ENCODE data around the gene DIPK1C. TPM values are rescaled to one million over a fixed set of nuclear protein-coding genes. Genes with fewer than 3 reads are reported as not detected.

DIPK1C gene
- total RNA-seq, 1 donor from 2014 or later, result 0.36 TPM

- Mint-ChIP-seq H3K27ac (no peak overlapping the region), H3K4me3 (no peak overlapping the region), H3K9me3 (no peaks in the 10 kb centered on the region), H3K4me1 (ENCODE audit: unreplicated experiment) (peaks cover 33% of the 10 kb centered on the region), H3K27me3 (peaks cover 21% of the 10 kb centered on the region), H3K36me3 (no peaks in the 10 kb centered on the region)
- DNase-seq (ENCODE audit: extremely low spot score, unreplicated experiment), result no peak
- TF ChIP-seq, protein P1, sequence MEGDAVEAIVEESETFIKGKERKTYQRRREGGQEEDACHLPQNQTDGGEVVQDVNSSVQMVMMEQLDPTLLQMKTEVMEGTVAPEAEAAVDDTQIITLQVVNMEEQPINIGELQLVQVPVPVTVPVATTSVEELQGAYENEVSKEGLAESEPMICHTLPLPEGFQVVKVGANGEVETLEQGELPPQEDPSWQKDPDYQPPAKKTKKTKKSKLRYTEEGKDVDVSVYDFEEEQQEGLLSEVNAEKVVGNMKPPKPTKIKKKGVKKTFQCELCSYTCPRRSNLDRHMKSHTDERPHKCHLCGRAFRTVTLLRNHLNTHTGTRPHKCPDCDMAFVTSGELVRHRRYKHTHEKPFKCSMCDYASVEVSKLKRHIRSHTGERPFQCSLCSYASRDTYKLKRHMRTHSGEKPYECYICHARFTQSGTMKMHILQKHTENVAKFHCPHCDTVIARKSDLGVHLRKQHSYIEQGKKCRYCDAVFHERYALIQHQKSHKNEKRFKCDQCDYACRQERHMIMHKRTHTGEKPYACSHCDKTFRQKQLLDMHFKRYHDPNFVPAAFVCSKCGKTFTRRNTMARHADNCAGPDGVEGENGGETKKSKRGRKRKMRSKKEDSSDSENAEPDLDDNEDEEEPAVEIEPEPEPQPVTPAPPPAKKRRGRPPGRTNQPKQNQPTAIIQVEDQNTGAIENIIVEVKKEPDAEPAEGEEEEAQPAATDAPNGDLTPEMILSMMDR (conservative IDR thresholded peaks at IDR 0.05), result no peak
These were observed 43.3 kb downstream of the DIPK1C start for GRCh38 chr18:74413836-74414235.

DNA sequence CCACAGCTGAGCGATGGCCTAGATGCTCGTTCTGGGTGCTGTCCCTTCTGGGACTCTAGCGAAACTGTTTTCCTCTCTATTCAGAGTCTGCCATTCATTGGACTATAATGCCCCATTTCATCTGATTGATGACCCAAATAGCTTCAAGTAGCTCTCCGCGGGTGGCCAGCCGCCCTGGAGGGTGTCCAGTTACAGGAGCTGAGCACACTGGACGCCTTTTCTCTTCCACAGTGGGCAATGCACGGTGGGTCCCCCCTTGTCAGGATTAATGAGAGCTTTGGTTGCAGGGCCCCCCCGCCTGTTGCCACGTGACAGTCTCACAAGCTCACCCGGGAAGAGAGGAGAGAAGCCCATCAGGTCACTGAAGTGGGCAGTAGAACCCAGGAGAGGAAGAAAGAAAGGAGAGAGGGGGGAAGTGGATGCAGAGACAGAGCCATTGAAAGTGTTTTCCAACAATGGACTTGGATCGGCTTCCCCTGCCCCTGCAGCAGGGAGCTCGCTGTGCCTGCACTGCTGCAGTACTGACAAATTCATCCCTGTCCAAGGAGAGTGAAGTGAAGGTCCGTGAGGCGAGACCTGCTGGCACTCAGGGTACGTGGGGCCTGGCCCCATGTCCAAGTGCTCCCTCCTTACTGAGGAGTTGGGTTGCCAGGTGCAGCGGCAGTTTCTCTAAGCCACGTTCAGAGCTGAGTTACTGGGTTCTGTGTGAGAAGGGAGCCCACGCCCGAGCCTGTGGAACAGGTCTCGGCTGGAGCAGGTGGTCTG is 44.8 kb downstream of the DIPK1C start:
- TF ChIP-seq, protein P1 (conservative IDR thresholded peaks at IDR 0.05), result no peak
- no peaks in the 10 kb centered on the region for H3K9me3 Mint-ChIP-seq
- peak overlapping the region; percentile 25 for H3K27ac Mint-ChIP-seq
- H3K4me3 Mint-ChIP-seq, result peak overlapping the region; percentile 54
- peaks cover 28% of the 10 kb centered on the region for H3K4me1 Mint-ChIP-seq (ENCODE audit: unreplicated experiment)
- no peak for DNase-seq (ENCODE audit: extremely low spot score, unreplicated experiment)
- peaks cover 21% of the 10 kb centered on the region for H3K27me3 Mint-ChIP-seq
- H3K36me3 Mint-ChIP-seq, result no peaks in the 10 kb centered on the region

- peaks cover 18% of the 10 kb centered on the region for H3K27me3 Mint-ChIP-seq
- TF ChIP-seq, protein P1 (conservative IDR thresholded peaks at IDR 0.05), result no peak
- H3K27ac Mint-ChIP-seq, result no peak overlapping the region
- H3K4me3 Mint-ChIP-seq, result no peak overlapping the region
- no peaks in the 10 kb centered on the region for H3K36me3 Mint-ChIP-seq
- no peaks in the 10 kb centered on the region for H3K9me3 Mint-ChIP-seq
- H3K4me1 Mint-ChIP-seq (ENCODE audit: unreplicated experiment), result peaks cover 20% of the 10 kb centered on the region
- no peak for DNase-seq (ENCODE audit: extremely low spot score, unreplicated experiment)
These were observed 45.6 kb downstream of the DIPK1C start for GRCh38 chr18:74411475-74411874.

GRCh38 chr18:74410441-74410992 is 46.6 kb downstream of the DIPK1C start:
- Mint-ChIP-seq H3K27ac (no peak overlapping the region), H3K9me3 (no peaks in the 10 kb centered on the region), H3K4me3 (no peak overlapping the region), H3K27me3 (peaks cover 18% of the 10 kb centered on the region), H3K4me1 (ENCODE audit: unreplicated experiment) (peaks cover 19% of the 10 kb centered on the region), H3K36me3 (no peaks in the 10 kb centered on the region)
- TF ChIP-seq, protein P1 (conservative IDR thresholded peaks at IDR 0.05), result no peak
- DNase-seq (ENCODE audit: extremely low spot score, unreplicated experiment), result no peak

GRCh38 chr18:74407888-74408287 is 49.2 kb downstream of the DIPK1C start:
- Mint-ChIP-seq H3K9me3 (no peaks in the 10 kb centered on the region), H3K27me3 (peaks cover 18% of the 10 kb centered on the region), H3K27ac (no peak overlapping the region), H3K36me3 (no peaks in the 10 kb centered on the region), H3K4me1 (ENCODE audit: unreplicated experiment) (peaks cover 13% of the 10 kb centered on the region), H3K4me3 (no peak overlapping the region)
- TF ChIP-seq, protein P1 (conservative IDR thresholded peaks at IDR 0.05), result no peak
- DNase-seq (ENCODE audit: extremely low spot score, unreplicated experiment), result no peak
